Measurements from ENCODE around the gene CHIT1. TPM values are rescaled to one million over a fixed set of nuclear protein-coding genes. Genes with fewer than 3 reads are reported as not detected.

CHIT1 gene
- polyA plus RNA-seq, 4 donors, result 0.12 to 0.31 (median 0.18) TPM

DNA sequence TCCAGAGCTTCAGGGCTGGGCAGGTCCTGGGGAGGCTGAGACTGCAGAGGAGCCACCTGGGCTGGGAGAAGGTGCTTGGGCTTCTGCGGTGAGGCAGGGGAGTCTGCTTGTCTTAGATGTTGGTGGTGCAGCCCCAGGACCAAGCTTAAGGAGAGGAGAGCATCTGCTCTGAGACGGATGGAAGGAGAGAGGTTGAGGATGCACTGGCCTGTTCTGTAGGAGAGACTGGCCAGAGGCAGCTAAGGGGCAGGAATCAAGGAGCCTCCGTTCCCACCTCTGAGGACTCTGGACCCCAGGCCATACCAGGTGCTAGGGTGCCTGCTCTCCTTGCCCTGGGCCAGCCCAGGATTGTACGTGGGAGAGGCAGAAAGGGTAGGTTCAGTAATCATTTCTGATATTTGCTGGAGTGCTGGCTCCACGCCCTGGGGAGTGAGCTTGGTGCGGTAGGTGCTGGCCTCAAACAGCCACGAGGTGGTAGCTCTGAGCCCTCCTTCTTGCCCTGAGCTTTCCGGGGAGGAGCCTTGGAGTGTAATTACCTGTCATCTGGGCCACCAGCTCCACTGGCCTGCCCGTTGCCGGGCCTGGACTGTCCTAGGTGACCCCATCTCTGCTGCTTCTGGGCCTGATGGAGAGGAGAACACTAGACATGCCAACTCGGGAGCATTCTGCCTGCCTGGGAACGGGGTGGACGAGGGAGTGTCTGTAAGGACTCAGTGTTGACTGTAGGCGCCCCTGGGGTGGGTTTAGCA is 63.1 kb downstream of the CHIT1 start:
- no peak for DNase-seq (ENCODE audit: low read depth in 4 of 4, low spot score in 3 of 4)

Other genes starting within 250 kb of the CHIT1 start
- 10 to 100 TPM; 73.5 to 81.9 (median 74.5) TPM for gene TMEM183A, start 222.3 kb downstream of the CHIT1 start, polyA plus RNA-seq (ENCODE audit: insufficient read length in 4 of 4)
- gene PPFIA4, start 203.2 kb downstream of the CHIT1 start, polyA plus RNA-seq (ENCODE audit: insufficient read length in 4 of 4), result 1 to 10 TPM; 5.6 to 9.6 (median 6.8) TPM
- gene MYOG, start 143.7 kb downstream of the CHIT1 start, polyA plus RNA-seq (ENCODE audit: insufficient read length in 4 of 4), result under 1 TPM; 0.11 to 0.17 (median 0.15) TPM
- 1 to 10 TPM; 5.8 to 6.9 (median 6.5) TPM for gene ADORA1, start 101.9 kb downstream of the CHIT1 start, polyA plus RNA-seq (ENCODE audit: insufficient read length in 4 of 4)
- gene MYBPH, start 53.8 kb downstream of the CHIT1 start, polyA plus RNA-seq (ENCODE audit: insufficient read length in 4 of 4), result under 1 TPM; 0.21 to 0.33 (median 0.26) TPM
- 10 to 100 TPM; 10.3 to 13.5 (median 11.6) TPM for gene CHI3L1, start 43.0 kb downstream of the CHIT1 start, polyA plus RNA-seq (ENCODE audit: insufficient read length in 4 of 4)
- gene BTG2, start 75.8 kb upstream of the CHIT1 start, polyA plus RNA-seq (ENCODE audit: insufficient read length in 4 of 4), result 100 to 1,000 TPM; 101 to 178 (median 139) TPM
- 10 to 100 TPM; 45.5 to 58.0 (median 55.7) TPM for gene FMOD, start 121.4 kb upstream of the CHIT1 start, polyA plus RNA-seq (ENCODE audit: insufficient read length in 4 of 4)
- gene PRELP, start 246.1 kb upstream of the CHIT1 start, polyA plus RNA-seq (ENCODE audit: insufficient read length in 4 of 4), result 1 to 10 TPM; 4.4 to 7.5 (median 4.6) TPM